Stimulated activated CD8-positive, alpha-beta memory T cell treated with anti-CD3 and anti-CD28 coated beads, Interleukin-15, amount 100 ng/mL, for 1 hour (primary cell): ENCODE data around the gene ISL2.

Experiments used
- DNase-seq: peaks from one replicate; pipeline ENCODE4 v3.0.0-alpha.2; 2020; ENCODE audit warnings: low read depth

ISL2 gene

GRCh38 chr15:76377217-76377616 lies 40.6 kb downstream of the ISL2 start:
- no peak for DNase-seq

- DNase-seq = no peak
Measured at GRCh38 chr15:76377751-76378150, 41.2 kb downstream of the ISL2 start.

GRCh38 chr15:76378691-76379090 lies 42.1 kb downstream of the ISL2 start:
- no peak for DNase-seq

DNA sequence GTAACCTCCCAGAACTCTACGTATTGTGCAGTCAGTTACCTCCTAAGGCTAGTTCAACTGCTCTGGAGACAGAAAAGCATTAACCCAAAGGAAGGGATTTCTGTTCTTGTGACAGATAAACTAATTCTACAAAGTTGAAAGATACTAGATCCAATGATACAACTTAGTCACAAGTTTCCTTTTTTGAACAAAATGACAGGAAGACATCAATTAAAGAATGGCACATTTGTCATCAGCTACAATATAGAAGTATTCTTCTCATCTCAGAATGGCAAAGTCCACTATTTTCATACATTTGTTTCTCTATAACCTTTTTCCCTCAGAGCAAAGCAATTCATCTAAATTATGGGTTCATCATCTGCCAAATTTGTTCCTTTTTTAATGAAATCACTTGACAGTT lies 43.7 kb downstream of the ISL2 start:
- no peak for DNase-seq

GRCh38 chr15:76381366-76381765 lies 44.8 kb downstream of the ISL2 start:
- DNase-seq = no peak

DNA sequence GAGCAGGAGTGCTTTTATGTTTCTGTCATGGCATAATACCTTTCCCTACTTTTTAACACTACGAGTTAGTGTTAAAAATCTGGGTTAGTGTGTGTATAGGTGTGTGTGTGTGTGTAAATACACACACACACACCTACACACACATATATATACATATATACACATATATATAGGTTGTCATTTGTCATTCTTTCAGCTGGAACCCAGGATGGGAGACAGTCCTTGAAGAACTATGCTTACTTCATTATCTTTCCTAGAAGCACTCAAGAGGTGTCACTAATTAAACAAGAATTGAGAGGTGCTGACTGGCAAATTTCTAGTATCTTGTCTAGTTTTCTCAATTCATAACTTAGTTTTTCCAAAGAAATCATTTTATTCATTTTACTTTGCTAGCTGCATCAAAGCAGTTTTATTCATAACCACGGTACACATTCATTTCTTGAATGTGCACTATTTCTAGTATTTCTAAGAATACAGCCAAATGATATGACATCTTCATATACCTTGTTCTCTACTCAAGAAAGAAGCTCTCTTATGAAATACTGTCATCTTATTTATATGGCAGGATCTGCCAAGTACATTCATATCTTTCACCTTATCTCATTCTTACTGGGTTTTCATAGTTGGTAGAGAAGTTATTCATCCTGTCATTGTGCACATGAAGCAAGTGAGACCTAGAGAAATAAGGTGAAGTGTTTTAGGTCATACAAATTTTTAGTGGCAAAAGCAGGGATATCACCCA lies 46.6 kb downstream of the ISL2 start:
- no peak for DNase-seq

DNA sequence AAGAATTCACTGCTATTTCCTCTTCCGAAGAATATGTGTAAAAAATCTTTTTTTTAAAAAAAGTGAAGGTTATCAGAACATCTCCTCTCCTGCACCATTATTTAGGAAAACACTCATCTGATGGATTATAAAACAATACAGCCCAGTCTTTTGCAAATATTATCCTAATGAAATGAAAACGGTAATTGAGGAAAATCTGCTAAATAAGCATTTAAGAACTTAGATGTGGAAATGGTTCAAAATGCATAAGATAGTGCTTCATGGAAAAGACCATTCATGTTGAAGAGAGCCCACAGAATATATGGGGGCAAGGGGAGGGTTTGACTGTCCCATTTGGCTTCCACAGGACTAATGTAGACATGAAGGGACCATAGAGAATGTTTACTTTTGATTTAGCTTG lies 47.8 kb downstream of the ISL2 start:
- no peak for DNase-seq

GRCh38 chr15:76386178-76386577 lies 49.6 kb downstream of the ISL2 start:
- no peak for DNase-seq

DNA sequence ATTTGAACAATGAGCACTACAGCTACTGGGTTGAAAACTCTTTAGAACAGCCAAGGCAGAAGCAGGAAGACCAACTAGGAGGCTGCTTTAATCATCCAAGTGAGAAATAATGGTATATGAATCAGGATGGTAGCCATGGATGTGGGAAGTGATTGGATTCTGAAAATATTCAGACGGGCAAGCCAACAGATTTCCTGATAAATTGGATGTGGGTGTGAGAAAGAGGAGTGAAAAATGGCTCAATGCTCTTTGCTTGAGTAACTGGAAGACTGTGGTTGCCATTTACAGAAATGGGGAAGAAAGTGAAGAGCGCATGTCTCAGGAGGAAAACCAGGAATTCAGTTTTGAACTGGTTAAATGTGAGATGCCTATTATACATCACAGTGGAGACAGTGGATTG lies 50.4 kb downstream of the ISL2 start:
- DNase-seq = no peak

- DNase-seq = no peak
Measured at GRCh38 chr15:76390571-76390970, 54.0 kb downstream of the ISL2 start.

DNA sequence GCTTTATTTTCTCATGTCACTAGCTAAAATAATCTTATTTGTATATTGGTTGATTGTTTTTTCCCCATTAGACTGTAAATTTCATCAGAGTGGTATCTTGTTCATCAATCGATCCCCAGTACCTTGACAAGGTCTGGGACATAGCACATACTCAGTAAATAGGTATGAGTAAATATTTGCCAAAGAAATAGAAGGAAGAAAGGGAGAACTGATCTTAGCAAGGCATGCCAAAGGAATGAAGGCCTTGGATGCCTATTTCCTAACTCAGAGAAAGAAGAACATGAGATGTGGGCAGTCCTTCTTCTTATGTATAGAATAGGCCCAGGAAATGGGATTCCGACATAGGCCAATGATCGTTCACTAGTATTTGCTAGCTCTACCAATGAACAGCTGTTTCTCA lies 54.7 kb downstream of the ISL2 start:
- DNase-seq = no peak

DNA sequence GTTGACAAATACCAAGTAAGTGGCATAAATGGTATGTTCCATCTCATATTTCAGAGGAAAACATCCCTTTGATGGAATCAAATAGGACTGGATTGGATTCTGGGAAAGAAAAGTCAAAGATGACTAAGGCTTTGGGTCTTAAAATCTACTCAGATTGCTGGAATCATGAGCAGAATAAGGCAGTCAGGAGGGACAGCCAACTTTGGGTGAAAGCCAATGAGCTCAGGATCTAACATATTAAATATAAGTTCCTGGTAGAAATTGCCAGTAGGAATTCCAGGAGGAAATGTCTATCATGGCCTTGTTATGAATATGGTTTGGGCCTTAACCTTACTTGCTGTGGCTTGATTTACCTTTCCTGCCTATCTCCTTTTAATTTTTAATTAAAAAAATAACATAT lies 55.3 kb downstream of the ISL2 start:
- no peak for DNase-seq
